ENCODE data around the gene MAN2C1.

DNA sequence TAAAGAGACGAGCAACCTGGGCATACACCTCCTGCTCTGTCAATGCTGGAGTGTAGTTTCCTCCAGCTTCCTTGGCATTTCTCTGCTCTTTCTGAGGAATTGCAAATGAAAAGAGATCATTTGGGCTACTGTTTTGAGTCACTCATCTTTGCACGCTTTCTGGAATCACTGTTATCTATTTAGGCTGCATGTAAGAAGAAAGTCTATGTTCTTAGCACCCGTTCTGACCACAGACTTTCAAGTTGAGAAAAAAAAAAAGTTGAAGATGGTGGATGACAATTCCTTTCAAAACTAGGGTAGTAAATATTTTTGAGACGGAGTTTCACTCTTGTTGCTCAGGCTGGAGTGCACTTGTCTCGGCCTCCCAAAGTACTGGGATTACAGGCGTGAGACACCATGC is 41.8 kb upstream of the MAN2C1 start:
- TF ChIP-seq, protein P1, sequence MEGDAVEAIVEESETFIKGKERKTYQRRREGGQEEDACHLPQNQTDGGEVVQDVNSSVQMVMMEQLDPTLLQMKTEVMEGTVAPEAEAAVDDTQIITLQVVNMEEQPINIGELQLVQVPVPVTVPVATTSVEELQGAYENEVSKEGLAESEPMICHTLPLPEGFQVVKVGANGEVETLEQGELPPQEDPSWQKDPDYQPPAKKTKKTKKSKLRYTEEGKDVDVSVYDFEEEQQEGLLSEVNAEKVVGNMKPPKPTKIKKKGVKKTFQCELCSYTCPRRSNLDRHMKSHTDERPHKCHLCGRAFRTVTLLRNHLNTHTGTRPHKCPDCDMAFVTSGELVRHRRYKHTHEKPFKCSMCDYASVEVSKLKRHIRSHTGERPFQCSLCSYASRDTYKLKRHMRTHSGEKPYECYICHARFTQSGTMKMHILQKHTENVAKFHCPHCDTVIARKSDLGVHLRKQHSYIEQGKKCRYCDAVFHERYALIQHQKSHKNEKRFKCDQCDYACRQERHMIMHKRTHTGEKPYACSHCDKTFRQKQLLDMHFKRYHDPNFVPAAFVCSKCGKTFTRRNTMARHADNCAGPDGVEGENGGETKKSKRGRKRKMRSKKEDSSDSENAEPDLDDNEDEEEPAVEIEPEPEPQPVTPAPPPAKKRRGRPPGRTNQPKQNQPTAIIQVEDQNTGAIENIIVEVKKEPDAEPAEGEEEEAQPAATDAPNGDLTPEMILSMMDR (IDR thresholded peaks at IDR 0.05; ENCODE audit: low read length) = no peak
- TF ChIP-seq EZH2 (optimal IDR thresholded peaks at IDR 0.05; ENCODE audit: low read depth, low read length) = no peak
- no peak for TF ChIP-seq EZH2phosphoT487 (IDR thresholded peaks at IDR 0.05; ENCODE audit: low read length)
